K562 (cell line): ENCODE results near the gene PPP1R3A. TPM values are rescaled to one million over a fixed set of nuclear protein-coding genes. Genes with fewer than 3 reads are reported as not detected.

ENCODE experiments used
- ATAC-seq: fragments of 200-7000 bp; cut with Tn5 transposase; 3 replicates; pipeline ENCODE4 v1.9.1; 2020; ENCODE audit warnings: moderate library complexity
- BruUV-seq: library from RNA; stranded (reverse); fragments of 400-500 nt; replicated peaks from 2 replicates; lab custom pipeline; 2021; lab: Mats Ljungman, UMichigan
- CTCF ChIA-PET: fragments of 300-600 bp; formaldehyde crosslinking; extraction: SDS; loops from one replicate; lab custom pipeline; 2021; ENCODE audit warnings: low intra/inter-chr PET ratio; lab: Yijun Ruan, JAX
- POLR2A ChIA-PET: fragments of 300-600, 350-650 bp; sonication (Branson Sonifier 250); formaldehyde crosslinking; extraction: SDS; loops from one replicate; lab custom pipeline; 2021; ENCODE audit warnings: antibody characterized with exemption, inconsistent platforms; lab: Yijun Ruan, JAX
- DNase-seq, 4 experiments: peaks; one replicate each; pipeline versions ENCODE4 v3.0.0 to v3.0.0-alpha.2; 2011 to 2018; ENCODE audit warnings: low spot score in 3 of 4, mixed read lengths in 3 of 4; ENCODE audit errors: extremely low read depth in 1 of 4
- FAIRE-seq: peaks from 2 replicates; lab custom pipeline; 2011; peaks lifted over from hg19 to GRCh38; lab: Jason Lieb, UNC
- H2AFZ ChIP-seq: 2 replicates; pipeline ENCODE4 v1.6.0; 2011; ENCODE audit warnings: low read depth, low read length, control low read depth, inconsistent platforms
- H3K27ac ChIP-seq: fragments of 200-600 bp; 3 replicates; pipeline ENCODE4 v1.8.0; 2011; ENCODE audit warnings: low read depth, mild to moderate bottlenecking, control low read depth, inconsistent platforms, low read length, moderate library complexity, mixed read lengths; ENCODE audit errors: extremely low read depth
- H3K27me3 ChIP-seq, 2 experiments: fragments of 300-600 bp in 1 of 2; 2 replicates in 1 of 2; 3 replicates in 1 of 2; pipeline versions ENCODE4 v1.6.0 to v1.8.0; 2011; ENCODE audit warnings: inconsistent platforms in 2 of 2, low read length in 2 of 2, mild to moderate bottlenecking in 1 of 2, mixed read lengths in 1 of 2, moderate library complexity in 1 of 2; ENCODE audit not compliant: control insufficient read depth in 2 of 2, insufficient read depth in 2 of 2
- H3K36me3 ChIP-seq: fragments of 300-600 bp; 3 replicates; pipeline ENCODE4 v1.8.0; 2011; ENCODE audit warnings: mild to moderate bottlenecking, low read length, inconsistent platforms; ENCODE audit not compliant: control insufficient read depth, insufficient read depth
- H3K4me1 ChIP-seq, 2 experiments: fragments of 200-600 bp in 1 of 2; replicated peaks in 1 of 2; 2 replicates in 1 of 2; 3 replicates in 1 of 2; pipeline versions ENCODE4 v1.5.1 to v1.8.0; 2011; ENCODE audit warnings: inconsistent platforms in 2 of 2, low read length in 2 of 2, mild to moderate bottlenecking in 1 of 2, mixed read lengths in 1 of 2, moderate library complexity in 1 of 2; ENCODE audit not compliant: control insufficient read depth in 2 of 2, insufficient read depth in 2 of 2
- H3K4me2 ChIP-seq: 2 replicates; pipeline ENCODE4 v1.6.1; 2011; ENCODE audit warnings: low read length, control low read depth, inconsistent platforms, mixed read lengths; ENCODE audit not compliant: insufficient read depth
- H3K4me3 ChIP-seq: fragments of 200-600 bp; sonication (generic), shearing (Covaris generic); 2 replicates; pipeline ENCODE4 v1.5.1; 2016; ENCODE audit warnings: control low read depth, inconsistent platforms
- H3K79me2 ChIP-seq: fragments of 200-600 bp; 3 replicates; pipeline ENCODE4 v1.8.0; 2011; ENCODE audit warnings: low read length, inconsistent platforms; ENCODE audit not compliant: control insufficient read depth, insufficient read depth
- H3K9ac ChIP-seq, 2 experiments: 2 replicates each; pipeline versions ENCODE4 v1.6.0 to v1.6.1; 2011; ENCODE audit warnings: low read depth in 2 of 2, low read length in 2 of 2, control low read depth in 1 of 2, inconsistent platforms in 1 of 2, mild to moderate bottlenecking in 1 of 2, mixed read lengths in 1 of 2; ENCODE audit not compliant: insufficient read depth in 1 of 2
- H3K9me1 ChIP-seq: one replicate; pipeline ENCODE4 v1.6.0; 2011; ENCODE audit warnings: inconsistent platforms, mild to moderate bottlenecking, low read length, moderate library complexity; ENCODE audit not compliant: control insufficient read depth, insufficient read depth
- H3K9me3 ChIP-seq: replicated peaks from 2 replicates; pipeline ENCODE4 v1.5.1; 2011; ENCODE audit warnings: low read depth, low read length, inconsistent platforms; ENCODE audit not compliant: control insufficient read depth, insufficient read depth
- H4K20me1 ChIP-seq: replicated peaks from 2 replicates; pipeline ENCODE4 v1.6.1; 2011; ENCODE audit warnings: low read length, inconsistent platforms, mixed read lengths; ENCODE audit not compliant: control insufficient read depth, insufficient read depth
- CBX3 ChIP-seq, 2 experiments: IDR thresholded peaks; 1 replicate in 1 of 2; 2 replicates in 1 of 2; pipeline ENCODE4 v1.6.1; 2012; ENCODE audit warnings: inconsistent platforms in 2 of 2, low read length in 2 of 2, borderline replicate concordance in 1 of 2, control low read depth in 1 of 2
- CBX5 ChIP-seq: IDR thresholded peaks from 2 replicates; pipeline ENCODE4 v1.6.1; 2014; ENCODE audit warnings: low read depth, borderline replicate concordance
- GATA2 ChIP-seq: sonication (generic); formaldehyde crosslinking; IDR thresholded peaks from 2 replicates; pipeline ENCODE4 v1.4.0; 2020; ENCODE audit warnings: mild to moderate bottlenecking, missing genetic modification reagents
- KDM5B ChIP-seq: fragments of 200-600 bp; sonication (generic); IDR thresholded peaks from 2 replicates; pipeline ENCODE4 v1.6.1; 2012; ENCODE audit warnings: low read depth, mild to moderate bottlenecking, moderate library complexity, low read length, control low read depth, inconsistent platforms; ENCODE audit not compliant: insufficient replicate concordance
- NCOA1 ChIP-seq: fragments of 450-650 bp; IDR thresholded peaks from 2 replicates; pipeline ENCODE4 v1.6.1; 2016; ENCODE audit warnings: low read depth
- SMAD1 ChIP-seq: fragments of 150-350 bp; IDR thresholded peaks from 2 replicates; pipeline ENCODE4 v1.6.1; 2014; ENCODE audit warnings: low read length, low read depth; ENCODE audit not compliant: partially characterized antibody
- TCF7L2 ChIP-seq: fragments of 150-350 bp; IDR thresholded peaks from 2 replicates; pipeline ENCODE4 v1.6.1; 2016; ENCODE audit warnings: low read depth, mild to moderate bottlenecking, low read length, moderate library complexity
- ZNF134 ChIP-seq: fragments of 250-450 bp; sonication (Bioruptor Pico); conservative IDR thresholded peaks from 2 replicates; pipeline ENCODE4 v1.4.0; 2020
- ZSCAN32 ChIP-seq: fragments of 450-650 bp; formaldehyde crosslinking; IDR thresholded peaks from 2 replicates; pipeline ENCODE4 v1.4.0; 2020; ENCODE audit warnings: mild to moderate bottlenecking, moderate library complexity
- WGBS: fragments of 100-300 bp; shearing (Covaris generic); methylation state at CpG from one replicate; pipeline ENCODE4 v1.1.6; 2016; ENCODE audit warnings: low coverage, mixed read lengths; ENCODE audit not compliant: insufficient coverage; ENCODE audit errors: missing lambda C conversion rate; 5-methylcytosine and 5-hydroxymethylcytosine counted together
- in situ Hi-C: fragments of 300-500 bp; cut with MboI; formaldehyde crosslinking; loops from 4 replicates; pipeline ENCODE4 v1.15.0; 2018; ENCODE audit warnings: inconsistent platforms, mixed read lengths
- intact Hi-C: fragments of 100-400 bp; cut with micrococcal nuclease; formaldehyde crosslinking; loops from 2 replicates; pipeline ENCODE4 v1.14.2; 2022
- polyA plus RNA-seq, 8 experiments: library from polyadenylated mRNA; depleted of rRNA in 4 of 8; stranded (reverse) in 5 of 8; unstranded in 3 of 8; fragments of >200 nt; fragmentation: Nextera tagmentation in 2 of 8; fragmentation: Illumina TruSeq in 1 of 8; extraction: Ambion mirVana in 2 of 8; extraction: Trizol in 1 of 8; gene quantifications; 2 replicates each; pipeline versions ENCODE4 v1.2.1 to v1.2.3, GENCODE V29; 2011 to 2014; ENCODE audit warnings: inconsistent platforms in 1 of 8, missing spikeins in 1 of 8
- total RNA-seq, 7 experiments: library from RNA; depleted of rRNA in 6 of 7; stranded (reverse); fragments of >200 nt in 6 of 7; fragmentation: Illumina TruSeq in 2 of 7; extraction: Trizol in 2 of 7; gene quantifications; 2 replicates each; pipeline versions ENCODE4 v1.2.1 to v1.2.3, GENCODE V29; 2011 to 2021; ENCODE audit warnings: low replicate concordance in 1 of 7
- TF ChIP-seq, protein P1 (sequence below): fragments of 200-600 bp; sonication (generic); IDR thresholded peaks from one replicate; pipeline ENCODE4 v1.6.1; 2012; ENCODE audit warnings: mild to moderate bottlenecking, low read depth, low read length, inconsistent platforms

The PPP1R3A gene
- total and polyA plus RNA-seq, 9 of the 15 experiments (the other 6 are each of a cell fraction or from before 2014, with no cell fraction given): 0.01 to 0.03 TPM; not detected in 7

- no peak overlapping the region for H3K27ac ChIP-seq
- ATAC-seq (no peak), FAIRE-seq (no peak), DNase-seq (no peak)
- no TSS peak for BruUV-seq
- H3K4me2 ChIP-seq: no peak overlapping the region
- CTCF ChIA-PET: no interaction called here
- H2AFZ ChIP-seq: no peak overlapping the region
- in situ Hi-C loops: no loop called here
- intact Hi-C loops: no loop called here
- no peaks in the 10 kb centered on the region for H4K20me1 ChIP-seq
- POLR2A ChIA-PET: no interaction called here
- H3K9ac ChIP-seq: no peak overlapping the region
- no peaks in the 10 kb centered on the region; the same call in 1 of the 2 replicates for H3K9me3 ChIP-seq
- no peak overlapping the region for H3K4me3 ChIP-seq
- no peaks in the 10 kb centered on the region for H3K9me1 ChIP-seq
- H3K36me3 ChIP-seq: no peaks in the 10 kb centered on the region
- 0% methylated on average over 2 of the region's 2 CpGs for WGBS
- no peaks in the 10 kb centered on the region for H3K79me2 ChIP-seq
- H3K27me3 ChIP-seq: no peaks in the 10 kb centered on the region
- H3K4me1 ChIP-seq: no peaks in the 10 kb centered on the region
- TF ChIP-seq TCF7L2: no peak
- no peak for TF ChIP-seq SMAD1
- TF ChIP-seq, protein P1, sequence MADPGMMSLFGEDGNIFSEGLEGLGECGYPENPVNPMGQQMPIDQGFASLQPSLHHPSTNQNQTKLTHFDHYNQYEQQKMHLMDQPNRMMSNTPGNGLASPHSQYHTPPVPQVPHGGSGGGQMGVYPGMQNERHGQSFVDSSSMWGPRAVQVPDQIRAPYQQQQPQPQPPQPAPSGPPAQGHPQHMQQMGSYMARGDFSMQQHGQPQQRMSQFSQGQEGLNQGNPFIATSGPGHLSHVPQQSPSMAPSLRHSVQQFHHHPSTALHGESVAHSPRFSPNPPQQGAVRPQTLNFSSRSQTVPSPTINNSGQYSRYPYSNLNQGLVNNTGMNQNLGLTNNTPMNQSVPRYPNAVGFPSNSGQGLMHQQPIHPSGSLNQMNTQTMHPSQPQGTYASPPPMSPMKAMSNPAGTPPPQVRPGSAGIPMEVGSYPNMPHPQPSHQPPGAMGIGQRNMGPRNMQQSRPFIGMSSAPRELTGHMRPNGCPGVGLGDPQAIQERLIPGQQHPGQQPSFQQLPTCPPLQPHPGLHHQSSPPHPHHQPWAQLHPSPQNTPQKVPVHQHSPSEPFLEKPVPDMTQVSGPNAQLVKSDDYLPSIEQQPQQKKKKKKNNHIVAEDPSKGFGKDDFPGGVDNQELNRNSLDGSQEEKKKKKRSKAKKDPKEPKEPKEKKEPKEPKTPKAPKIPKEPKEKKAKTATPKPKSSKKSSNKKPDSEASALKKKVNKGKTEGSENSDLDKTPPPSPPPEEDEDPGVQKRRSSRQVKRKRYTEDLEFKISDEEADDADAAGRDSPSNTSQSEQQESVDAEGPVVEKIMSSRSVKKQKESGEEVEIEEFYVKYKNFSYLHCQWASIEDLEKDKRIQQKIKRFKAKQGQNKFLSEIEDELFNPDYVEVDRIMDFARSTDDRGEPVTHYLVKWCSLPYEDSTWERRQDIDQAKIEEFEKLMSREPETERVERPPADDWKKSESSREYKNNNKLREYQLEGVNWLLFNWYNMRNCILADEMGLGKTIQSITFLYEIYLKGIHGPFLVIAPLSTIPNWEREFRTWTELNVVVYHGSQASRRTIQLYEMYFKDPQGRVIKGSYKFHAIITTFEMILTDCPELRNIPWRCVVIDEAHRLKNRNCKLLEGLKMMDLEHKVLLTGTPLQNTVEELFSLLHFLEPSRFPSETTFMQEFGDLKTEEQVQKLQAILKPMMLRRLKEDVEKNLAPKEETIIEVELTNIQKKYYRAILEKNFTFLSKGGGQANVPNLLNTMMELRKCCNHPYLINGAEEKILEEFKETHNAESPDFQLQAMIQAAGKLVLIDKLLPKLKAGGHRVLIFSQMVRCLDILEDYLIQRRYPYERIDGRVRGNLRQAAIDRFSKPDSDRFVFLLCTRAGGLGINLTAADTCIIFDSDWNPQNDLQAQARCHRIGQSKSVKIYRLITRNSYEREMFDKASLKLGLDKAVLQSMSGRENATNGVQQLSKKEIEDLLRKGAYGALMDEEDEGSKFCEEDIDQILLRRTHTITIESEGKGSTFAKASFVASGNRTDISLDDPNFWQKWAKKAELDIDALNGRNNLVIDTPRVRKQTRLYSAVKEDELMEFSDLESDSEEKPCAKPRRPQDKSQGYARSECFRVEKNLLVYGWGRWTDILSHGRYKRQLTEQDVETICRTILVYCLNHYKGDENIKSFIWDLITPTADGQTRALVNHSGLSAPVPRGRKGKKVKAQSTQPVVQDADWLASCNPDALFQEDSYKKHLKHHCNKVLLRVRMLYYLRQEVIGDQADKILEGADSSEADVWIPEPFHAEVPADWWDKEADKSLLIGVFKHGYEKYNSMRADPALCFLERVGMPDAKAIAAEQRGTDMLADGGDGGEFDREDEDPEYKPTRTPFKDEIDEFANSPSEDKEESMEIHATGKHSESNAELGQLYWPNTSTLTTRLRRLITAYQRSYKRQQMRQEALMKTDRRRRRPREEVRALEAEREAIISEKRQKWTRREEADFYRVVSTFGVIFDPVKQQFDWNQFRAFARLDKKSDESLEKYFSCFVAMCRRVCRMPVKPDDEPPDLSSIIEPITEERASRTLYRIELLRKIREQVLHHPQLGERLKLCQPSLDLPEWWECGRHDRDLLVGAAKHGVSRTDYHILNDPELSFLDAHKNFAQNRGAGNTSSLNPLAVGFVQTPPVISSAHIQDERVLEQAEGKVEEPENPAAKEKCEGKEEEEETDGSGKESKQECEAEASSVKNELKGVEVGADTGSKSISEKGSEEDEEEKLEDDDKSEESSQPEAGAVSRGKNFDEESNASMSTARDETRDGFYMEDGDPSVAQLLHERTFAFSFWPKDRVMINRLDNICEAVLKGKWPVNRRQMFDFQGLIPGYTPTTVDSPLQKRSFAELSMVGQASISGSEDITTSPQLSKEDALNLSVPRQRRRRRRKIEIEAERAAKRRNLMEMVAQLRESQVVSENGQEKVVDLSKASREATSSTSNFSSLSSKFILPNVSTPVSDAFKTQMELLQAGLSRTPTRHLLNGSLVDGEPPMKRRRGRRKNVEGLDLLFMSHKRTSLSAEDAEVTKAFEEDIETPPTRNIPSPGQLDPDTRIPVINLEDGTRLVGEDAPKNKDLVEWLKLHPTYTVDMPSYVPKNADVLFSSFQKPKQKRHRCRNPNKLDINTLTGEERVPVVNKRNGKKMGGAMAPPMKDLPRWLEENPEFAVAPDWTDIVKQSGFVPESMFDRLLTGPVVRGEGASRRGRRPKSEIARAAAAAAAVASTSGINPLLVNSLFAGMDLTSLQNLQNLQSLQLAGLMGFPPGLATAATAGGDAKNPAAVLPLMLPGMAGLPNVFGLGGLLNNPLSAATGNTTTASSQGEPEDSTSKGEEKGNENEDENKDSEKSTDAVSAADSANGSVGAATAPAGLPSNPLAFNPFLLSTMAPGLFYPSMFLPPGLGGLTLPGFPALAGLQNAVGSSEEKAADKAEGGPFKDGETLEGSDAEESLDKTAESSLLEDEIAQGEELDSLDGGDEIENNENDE: no peak
- TF ChIP-seq KDM5B: no peak
- no peak for TF ChIP-seq ZNF134 (CRISPR knock-in tag)
- TF ChIP-seq CBX5: no peak
- TF ChIP-seq GATA2 (CRISPR knock-in tag): no peak
- no peak for TF ChIP-seq CBX3 (IDR thresholded peaks at IDR 0.05; ENCODE audit: borderline replicate concordance in 1 of 2, low read length in 2 of 2)
- TF ChIP-seq NCOA1: no peak
- no peak for TF ChIP-seq ZSCAN32 (CRISPR knock-in tag)
Observed at GRCh38 chr7:113875224-113875623, 43.6 kb downstream of the PPP1R3A start.
